HL-60 (cell line): ENCODE measurements around the gene NDUFAF2.
"Not testable (repeated sequence)": the region's sequence is repeated elsewhere in the genome, so short reads cannot be mapped to it uniquely, and the experiment has no call there.

ENCODE experiments used
- DNase-seq, 2 experiments: peaks; one replicate each; pipeline ENCODE4 v3.0.0-alpha.2; 2010 to 2020; ENCODE audit warnings: low read depth in 1 of 2, low spot score in 1 of 2
- H3K27ac ChIP-seq: fragments of 250-450 bp; sonication (Bioruptor Pico); replicated peaks from 2 replicates; pipeline ENCODE4 v1.5.1; 2020; ENCODE audit warnings: mild to moderate bottlenecking, moderate library complexity
- H3K27me3 ChIP-seq: fragments of 250-450 bp; sonication (Bioruptor Pico); 2 replicates; pipeline ENCODE4 v1.5.1; 2021; ENCODE audit warnings: mild to moderate bottlenecking, moderate library complexity; ENCODE audit not compliant: insufficient read depth, poor library complexity, severe bottlenecking
- H3K4me3 ChIP-seq: replicated peaks from 2 replicates; pipeline ENCODE4 v1.5.1; 2011; ENCODE audit warnings: mild to moderate bottlenecking, control low read depth, low read length; ENCODE audit not compliant: insufficient read depth
- CTCF ChIP-seq: IDR thresholded peaks from one replicate; pipeline ENCODE4 v1.5.1; 2011; ENCODE audit warnings: low read length, control low read depth, inconsistent platforms; ENCODE audit not compliant: insufficient read depth
- GABPA ChIP-seq: IDR thresholded peaks from 2 replicates; pipeline ENCODE4 v1.6.1; 2012; ENCODE audit warnings: low read depth
- POLR2AphosphoS5 ChIP-seq: IDR thresholded peaks from 2 replicates; pipeline ENCODE4 v1.6.1; 2012; ENCODE audit warnings: low read depth
- REST ChIP-seq: IDR thresholded peaks from 2 replicates; pipeline ENCODE4 v1.6.1; 2012; ENCODE audit warnings: low read depth; ENCODE audit not compliant: insufficient replicate concordance
- SPI1 ChIP-seq: IDR thresholded peaks from 2 replicates; pipeline ENCODE4 v1.6.1; 2012; ENCODE audit warnings: low read depth, mild to moderate bottlenecking, borderline replicate concordance

The NDUFAF2 gene

GRCh38 chr5:61030163-61030482 lies 85.1 kb downstream of the NDUFAF2 start:
- no peak overlapping the region for H3K27ac ChIP-seq

GRCh38 chr5:61031301-61031700 lies 86.3 kb downstream of the NDUFAF2 start:
- not testable (repeated sequence) for H3K27me3 ChIP-seq, DNase-seq, H3K27ac ChIP-seq, H3K4me3 ChIP-seq

More at GRCh38 chr5:61030163-61030482, 85.1 kb downstream of the NDUFAF2 start:
- DNase-seq: no peak
- Histone ChIP-seq H3K27me3 (no peaks in the 10 kb centered on the region), H3K4me3 (no peak overlapping the region)
- TF ChIP-seq CTCF (no peak), SPI1 (no peak)

GRCh38 chr5:61044545-61044944 lies 99.5 kb downstream of the NDUFAF2 start:
- no peak overlapping the region for H3K27ac ChIP-seq
- no peak overlapping the region for H3K4me3 ChIP-seq
- no peaks in the 10 kb centered on the region for H3K27me3 ChIP-seq
- no peak for DNase-seq
- no peak for TF ChIP-seq POLR2AphosphoS5
- no peak for TF ChIP-seq SPI1
- no peak for TF ChIP-seq REST
- TF ChIP-seq GABPA: no peak
- no peak for TF ChIP-seq CTCF

- Histone ChIP-seq H3K27me3 (no peaks in the 10 kb centered on the region), H3K4me3 (no peak overlapping the region), H3K27ac (no peak overlapping the region)
- TF ChIP-seq REST: no peak
- no peak for TF ChIP-seq POLR2AphosphoS5
- no peak for TF ChIP-seq CTCF
- TF ChIP-seq SPI1: no peak
- no peak for TF ChIP-seq GABPA
- DNase-seq: no peak
These were observed 102.3 kb downstream of the NDUFAF2 start for GRCh38 chr5:61047346-61047745.

GRCh38 chr5:61048534-61048933 lies 103.5 kb downstream of the NDUFAF2 start:
- no peak for DNase-seq
- TF ChIP-seq GABPA (no peak), SPI1 (no peak), POLR2AphosphoS5 (no peak), CTCF (no peak), REST (no peak)
- no peak overlapping the region for H3K27ac ChIP-seq
- no peak overlapping the region for H3K4me3 ChIP-seq
- no peaks in the 10 kb centered on the region for H3K27me3 ChIP-seq
